SJCRH30 (cell line): ENCODE results near the gene HYDIN. TPM values are rescaled to one million over a fixed set of nuclear protein-coding genes. Genes with fewer than 3 reads are reported as not detected.
"Not testable (repeated sequence)": the region's sequence is repeated elsewhere in the genome, so short reads cannot be mapped to it uniquely, and the experiment has no call there.

ENCODE experiments used
- DNase-seq, 2 experiments: peaks; one replicate each; pipeline ENCODE4 v3.0.0-alpha.2; 2015 to 2020
- H3K27ac ChIP-seq: fragments of 250-450 bp; sonication (Bioruptor Pico); 2 replicates; pipeline ENCODE4 v1.5.1; 2020; ENCODE audit warnings: mild to moderate bottlenecking, moderate library complexity
- H3K27me3 ChIP-seq: fragments of 250-450 bp; sonication (Bioruptor Pico); 2 replicates; pipeline ENCODE4 v1.5.1; 2020; ENCODE audit warnings: mild to moderate bottlenecking, moderate library complexity
- H3K36me3 ChIP-seq: fragments of 250-450 bp; sonication (Bioruptor Pico); 2 replicates; pipeline ENCODE4 v1.5.1; 2020; ENCODE audit warnings: mild to moderate bottlenecking, moderate library complexity
- H3K4me1 ChIP-seq: fragments of 250-450 bp; sonication (Bioruptor Pico); 2 replicates; pipeline ENCODE4 v1.5.1; 2020; ENCODE audit warnings: mild to moderate bottlenecking, moderate library complexity
- H3K4me3 ChIP-seq: fragments of 250-450 bp; sonication (Bioruptor Pico); 2 replicates; pipeline ENCODE4 v1.5.1; 2020; ENCODE audit warnings: mild to moderate bottlenecking, moderate library complexity
- H3K9me3 ChIP-seq: fragments of 250-450 bp; sonication (Bioruptor Pico); replicated peaks from 2 replicates; pipeline ENCODE4 v1.5.1; 2020; ENCODE audit warnings: mild to moderate bottlenecking, moderate library complexity
- total RNA-seq: library from RNA; depleted of rRNA; stranded (reverse); fragments of >200 nt; shearing (Covaris generic); gene quantifications from 2 replicates; pipeline ENCODE4 v1.2.3, GENCODE V29; 2014

HYDIN gene
- total RNA-seq, 1 experiment from 2014 or later: 0.04 TPM

DNA sequence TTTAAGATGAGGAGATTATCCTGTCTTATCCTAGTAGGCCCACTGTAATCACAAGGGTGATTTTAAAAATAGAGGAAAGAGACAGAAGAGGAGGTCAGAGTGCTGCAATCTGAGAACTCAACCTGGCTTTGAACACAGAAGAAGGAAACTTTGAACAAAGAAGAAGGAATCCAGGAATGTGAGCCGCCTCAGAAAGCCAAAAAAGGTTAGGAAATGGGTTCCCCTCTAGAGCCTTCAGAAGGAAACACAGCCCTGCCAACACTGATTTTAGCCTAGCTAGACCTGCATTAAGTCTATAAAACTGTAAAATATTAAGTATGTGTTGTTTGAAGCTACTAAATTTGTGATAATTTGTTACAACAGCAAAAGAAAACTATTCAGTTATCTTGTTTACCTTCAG lies 149.7 kb downstream of the HYDIN start:
- DNase-seq, H3K36me3 ChIP-seq, H3K27ac ChIP-seq, H3K9me3 ChIP-seq, H3K4me3 ChIP-seq, H3K4me1 ChIP-seq, H3K27me3 ChIP-seq: not testable (repeated sequence)

DNA sequence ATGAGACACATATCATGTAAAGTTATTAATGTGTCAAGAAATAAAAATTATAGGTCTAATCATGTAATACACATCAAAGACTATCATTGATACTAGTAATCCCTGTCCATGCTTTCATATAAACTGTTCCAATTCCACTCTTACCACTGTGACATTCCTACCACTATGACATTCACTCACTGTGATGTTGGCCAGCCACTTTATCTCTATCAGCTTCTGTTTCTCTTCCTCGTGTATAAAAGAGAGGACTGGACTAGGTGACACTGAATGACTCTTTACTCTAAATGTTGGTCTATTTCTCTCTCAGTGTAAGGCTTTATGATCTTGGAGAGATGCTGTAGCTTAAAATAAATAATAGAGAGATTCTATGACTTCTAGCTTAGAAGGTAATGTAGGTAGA lies 150.3 kb downstream of the HYDIN start:
- H3K4me3 ChIP-seq, H3K9me3 ChIP-seq, H3K27ac ChIP-seq, DNase-seq, H3K36me3 ChIP-seq, H3K4me1 ChIP-seq, H3K27me3 ChIP-seq: not testable (repeated sequence)

DNA sequence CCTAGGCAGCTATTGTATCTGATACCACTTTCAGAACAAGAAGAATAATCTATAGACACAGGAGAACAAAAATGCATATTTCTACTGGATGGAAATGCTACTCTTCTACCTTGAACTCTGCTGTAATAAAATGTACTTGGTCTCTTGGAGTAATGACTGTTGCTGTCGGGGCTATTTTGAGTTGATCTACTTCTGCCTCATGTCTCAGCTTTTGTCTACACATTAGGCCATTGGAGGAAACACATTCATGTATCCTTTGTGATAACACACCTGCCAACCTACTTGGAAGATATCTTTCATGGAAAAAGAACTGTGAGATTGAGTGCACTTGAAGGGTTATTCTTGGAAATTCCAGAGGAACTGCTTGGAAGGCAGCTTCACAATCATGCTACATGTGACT lies 159.9 kb downstream of the HYDIN start:
- H3K27ac ChIP-seq, H3K4me1 ChIP-seq: not testable (repeated sequence)

GRCh38 chr16:71069842-71070241 lies 160.7 kb downstream of the HYDIN start:
- H3K27ac ChIP-seq, H3K4me1 ChIP-seq, H3K36me3 ChIP-seq, H3K9me3 ChIP-seq, DNase-seq, H3K4me3 ChIP-seq, H3K27me3 ChIP-seq: not testable (repeated sequence)

More for the DNA sequence above, 159.9 kb downstream of the HYDIN start:
- not testable (repeated sequence) for DNase-seq, H3K36me3 ChIP-seq, H3K27me3 ChIP-seq, H3K9me3 ChIP-seq, H3K4me3 ChIP-seq

- not testable (repeated sequence) for H3K27me3 ChIP-seq, H3K36me3 ChIP-seq, H3K4me1 ChIP-seq, H3K9me3 ChIP-seq, DNase-seq, H3K27ac ChIP-seq, H3K4me3 ChIP-seq
Observed at GRCh38 chr16:71053897-71054609, 176.5 kb downstream of the HYDIN start.

DNA sequence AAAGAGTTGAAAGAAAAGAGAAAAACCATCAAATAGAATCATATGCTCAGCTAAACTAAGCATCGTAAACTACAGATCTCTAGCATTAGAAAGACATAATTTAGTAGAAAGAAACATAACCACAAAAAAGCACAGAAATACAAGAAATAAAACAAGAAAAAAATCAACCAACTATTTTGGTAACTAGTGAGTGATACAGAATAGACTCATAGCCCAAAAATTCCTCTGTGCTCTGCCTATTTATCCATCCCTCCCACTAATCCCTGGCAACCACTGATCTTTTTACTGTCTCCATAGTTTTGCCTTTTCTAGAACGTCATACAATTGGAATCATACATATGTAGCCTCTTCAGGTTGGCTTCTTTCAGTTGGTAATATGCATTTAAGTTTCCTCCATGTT lies 180.2 kb downstream of the HYDIN start:
- not testable (repeated sequence) for H3K27me3 ChIP-seq, H3K27ac ChIP-seq, H3K9me3 ChIP-seq, H3K4me3 ChIP-seq, DNase-seq, H3K36me3 ChIP-seq, H3K4me1 ChIP-seq

DNA sequence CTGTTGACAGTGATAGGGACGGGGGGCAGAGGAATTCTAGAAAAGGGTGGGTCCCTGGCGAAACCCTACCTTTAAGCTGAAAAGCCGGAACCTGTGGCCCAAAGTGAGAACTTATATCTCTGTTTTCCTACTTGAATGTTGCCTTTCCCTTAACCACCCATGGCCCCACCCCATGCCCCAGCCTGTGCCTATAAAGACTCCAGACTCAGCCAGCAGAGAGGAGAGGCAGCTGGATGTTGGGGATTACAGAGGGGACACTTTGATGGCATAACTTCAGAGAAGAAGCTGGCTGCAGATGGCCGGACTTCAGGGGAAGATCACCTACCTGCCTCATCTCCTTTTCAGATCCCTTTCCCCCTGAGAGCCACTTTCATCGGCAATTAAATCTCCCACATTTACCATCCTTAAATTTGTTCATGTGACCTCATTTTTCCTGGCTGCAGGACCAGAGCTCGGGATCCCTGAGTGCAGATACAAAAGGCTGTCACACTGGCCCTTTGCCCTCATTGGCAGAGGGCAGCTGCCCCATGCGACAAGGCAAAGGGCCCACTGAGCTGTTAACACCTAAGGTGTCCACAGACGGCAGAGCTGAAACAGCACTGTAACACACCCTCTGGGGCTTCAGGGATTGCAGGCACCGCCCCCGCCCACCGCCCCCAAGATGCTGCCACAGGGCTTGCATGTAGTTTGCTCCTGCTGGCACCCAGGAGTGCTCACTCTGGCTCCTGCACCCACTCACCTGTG lies 191.0 kb downstream of the HYDIN start:
- H3K36me3 ChIP-seq, H3K4me3 ChIP-seq, H3K4me1 ChIP-seq: not testable (repeated sequence)

DNA sequence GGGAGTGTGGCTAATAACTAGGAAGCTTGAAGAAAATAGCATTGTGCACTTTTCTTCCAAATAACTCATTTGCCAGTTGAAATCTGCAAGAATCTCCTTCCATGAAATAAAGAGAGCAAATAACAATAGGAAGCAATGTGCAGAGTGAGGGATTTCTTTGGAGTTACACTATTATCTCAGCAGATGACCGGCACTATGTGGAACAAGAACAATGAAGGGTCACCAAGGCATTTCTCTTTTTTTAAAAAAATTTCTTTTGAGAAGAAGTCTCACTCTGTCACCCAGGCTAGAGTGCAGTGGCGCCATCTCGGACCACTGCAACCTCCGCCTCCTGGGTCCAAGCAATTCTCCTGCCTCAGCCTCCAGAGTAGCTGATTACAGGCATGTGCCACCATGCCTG lies 192.1 kb downstream of the HYDIN start:
- H3K4me1 ChIP-seq, H3K27me3 ChIP-seq, DNase-seq, H3K4me3 ChIP-seq, H3K9me3 ChIP-seq, H3K36me3 ChIP-seq, H3K27ac ChIP-seq: not testable (repeated sequence)

More for the DNA sequence above, 191.0 kb downstream of the HYDIN start:
- not testable (repeated sequence) for H3K9me3 ChIP-seq, DNase-seq, H3K27me3 ChIP-seq, H3K27ac ChIP-seq

- H3K36me3 ChIP-seq, H3K4me1 ChIP-seq, H3K4me3 ChIP-seq, H3K27me3 ChIP-seq, H3K27ac ChIP-seq, DNase-seq, H3K9me3 ChIP-seq: not testable (repeated sequence)
Observed at GRCh38 chr16:71037987-71038386, 192.5 kb downstream of the HYDIN start.

DNA sequence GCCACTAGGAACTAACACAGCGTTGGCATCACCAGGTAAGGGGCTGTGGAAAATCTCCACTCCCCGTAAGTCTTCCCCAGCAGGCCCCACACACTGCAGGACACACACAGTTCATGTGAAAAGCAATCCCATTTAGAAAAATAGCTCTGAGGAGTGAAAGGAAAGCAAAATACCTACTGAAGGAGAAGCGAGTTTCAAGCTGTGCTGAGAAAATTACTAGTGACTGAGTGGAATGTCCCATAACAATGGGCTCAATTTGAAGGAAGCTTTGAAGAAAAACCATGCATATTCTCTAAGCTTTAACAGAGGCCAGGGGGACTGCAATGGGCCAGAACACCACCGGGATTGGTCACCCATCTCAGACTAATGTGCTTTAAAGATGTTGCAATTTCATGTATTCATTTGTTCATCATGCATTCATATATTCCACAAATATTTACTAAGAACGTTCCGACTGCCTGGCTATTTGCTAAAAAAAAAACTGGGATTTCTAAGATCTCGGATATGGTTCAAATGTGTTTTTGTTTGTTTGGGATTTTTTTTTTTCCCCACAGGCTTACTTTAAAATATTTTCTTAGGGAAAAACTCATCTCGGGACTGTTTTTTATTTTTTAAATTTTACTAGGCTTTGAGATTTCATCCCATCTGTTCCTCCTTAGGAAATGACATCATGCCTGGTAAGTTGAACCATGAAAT lies 202.3 kb downstream of the HYDIN start:
- DNase-seq, H3K27ac ChIP-seq, H3K4me3 ChIP-seq, H3K27me3 ChIP-seq, H3K4me1 ChIP-seq, H3K9me3 ChIP-seq, H3K36me3 ChIP-seq: not testable (repeated sequence)

GRCh38 chr16:71027511-71027910 lies 203.0 kb downstream of the HYDIN start:
- not testable (repeated sequence) for H3K27me3 ChIP-seq, H3K36me3 ChIP-seq, H3K27ac ChIP-seq, DNase-seq, H3K4me1 ChIP-seq, H3K4me3 ChIP-seq, H3K9me3 ChIP-seq

DNA sequence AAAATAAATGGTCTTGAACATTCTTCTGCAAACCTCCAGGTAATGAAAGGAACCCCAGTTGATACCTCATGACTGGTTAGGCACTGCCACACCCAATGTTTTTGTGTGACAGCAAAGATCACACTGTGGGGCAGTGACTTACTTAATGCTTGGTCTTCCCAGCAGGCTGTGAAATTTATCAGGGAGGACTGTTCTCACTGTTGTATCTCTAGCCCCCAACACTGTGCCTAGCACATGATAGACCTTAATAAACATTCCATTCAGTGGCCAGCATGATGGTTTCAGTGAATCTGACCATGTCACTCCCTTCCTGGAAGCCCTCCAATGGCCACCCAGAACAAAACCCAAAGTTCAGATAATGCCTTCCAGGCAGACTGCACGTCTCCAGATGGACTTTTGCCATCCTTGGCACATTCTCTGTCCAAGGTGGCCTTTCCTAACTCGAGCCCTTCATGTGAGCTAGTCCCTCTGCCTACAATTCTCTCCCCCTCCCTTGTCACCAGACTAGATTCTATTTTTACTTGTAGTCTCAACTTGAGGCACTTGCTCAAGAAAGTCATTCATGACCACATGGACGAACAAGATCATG lies 206.6 kb downstream of the HYDIN start:
- not testable (repeated sequence) for DNase-seq, H3K27me3 ChIP-seq, H3K4me3 ChIP-seq, H3K36me3 ChIP-seq, H3K4me1 ChIP-seq, H3K27ac ChIP-seq, H3K9me3 ChIP-seq

DNA sequence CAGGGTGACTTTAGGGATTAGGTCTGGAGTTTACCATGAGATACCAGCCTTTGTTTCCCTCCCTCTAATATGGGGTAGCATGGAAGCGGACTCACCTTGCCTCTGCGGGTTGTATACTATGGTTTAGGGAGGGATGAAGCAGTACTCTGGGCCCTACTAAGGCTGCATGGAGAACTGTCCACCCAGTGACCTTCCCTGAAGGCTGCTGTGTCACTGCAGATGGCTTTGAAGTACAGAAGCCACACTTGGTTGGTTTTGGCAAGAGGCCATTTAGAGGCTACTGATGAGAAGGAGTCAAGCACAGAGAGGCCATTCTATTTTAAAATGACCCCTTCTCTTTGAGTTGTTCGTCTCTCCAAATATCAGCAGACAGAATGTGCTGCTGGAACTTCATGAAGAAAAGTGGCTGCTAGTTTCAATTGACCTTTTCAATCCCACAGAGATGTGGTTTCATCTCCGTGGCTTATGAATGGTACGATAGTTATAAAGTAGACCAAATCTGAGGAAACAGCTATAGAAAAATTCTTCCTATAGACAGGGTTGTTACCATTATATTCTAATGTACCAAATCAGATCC lies 208.5 kb downstream of the HYDIN start:
- H3K36me3 ChIP-seq, H3K4me3 ChIP-seq, DNase-seq, H3K4me1 ChIP-seq, H3K9me3 ChIP-seq, H3K27ac ChIP-seq, H3K27me3 ChIP-seq: not testable (repeated sequence)

DNA sequence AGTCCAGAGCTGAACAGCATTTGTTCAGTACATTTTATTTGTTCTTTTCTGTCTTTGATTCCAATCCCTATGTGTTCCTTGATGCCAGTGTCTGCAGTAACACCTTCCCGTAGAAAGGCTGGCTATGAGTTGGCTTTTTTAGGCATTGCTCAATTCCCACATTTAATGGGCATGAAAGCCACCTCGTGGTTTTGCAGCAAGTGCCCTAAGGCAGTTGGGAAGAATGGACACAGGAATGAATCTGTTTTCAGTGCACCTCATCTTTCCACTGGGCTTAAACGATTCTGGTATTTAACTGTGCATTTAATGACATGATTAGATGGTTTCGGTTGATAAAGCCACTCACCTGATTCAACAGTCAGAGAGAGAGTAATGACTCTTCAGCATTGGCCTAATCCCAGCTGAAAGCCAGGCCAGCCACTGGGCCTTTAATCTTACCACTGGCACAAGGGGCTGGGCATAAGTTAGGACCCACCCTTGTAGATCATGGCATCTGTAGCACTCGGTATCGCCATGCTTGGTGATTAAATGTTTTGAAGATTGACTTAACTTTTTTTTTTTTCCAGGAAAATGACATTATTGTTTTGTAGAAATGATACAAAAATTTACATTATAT lies 211.3 kb downstream of the HYDIN start:
- H3K27ac ChIP-seq, H3K27me3 ChIP-seq, H3K36me3 ChIP-seq, DNase-seq, H3K9me3 ChIP-seq, H3K4me3 ChIP-seq, H3K4me1 ChIP-seq: not testable (repeated sequence)

DNA sequence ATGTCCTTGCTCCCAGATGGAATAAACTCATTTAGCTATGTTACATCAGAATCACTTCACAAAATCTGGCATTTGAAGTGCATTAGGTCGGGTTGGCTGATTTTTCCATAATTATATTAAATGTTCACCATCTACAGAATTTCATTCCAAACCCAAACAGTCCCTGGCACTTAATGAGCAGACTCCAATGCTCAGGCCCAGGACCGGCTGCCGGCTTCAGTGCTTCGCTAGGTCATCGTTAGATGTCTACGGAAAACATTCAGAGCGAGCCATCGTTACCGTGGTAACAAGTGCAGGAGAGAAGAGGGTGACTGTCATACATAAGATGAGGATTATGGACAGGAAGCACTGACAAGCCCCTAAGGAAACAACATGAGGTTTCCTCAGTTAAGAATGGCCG lies 215.1 kb downstream of the HYDIN start:
- H3K27me3 ChIP-seq, H3K27ac ChIP-seq, H3K9me3 ChIP-seq, DNase-seq, H3K4me3 ChIP-seq, H3K4me1 ChIP-seq, H3K36me3 ChIP-seq: not testable (repeated sequence)
